B cell (primary cell): Measurements from ENCODE around the gene GPR135. TPM values are rescaled to one million over a fixed set of nuclear protein-coding genes. Genes with fewer than 3 reads are reported as not detected.
A peak's percentile ranks its signal among the peaks of the same experiment; 100 is the strongest.

Experiments used
- ATAC-seq: fragments of 200-7000 bp; cut with Tn5 transposase; one replicate; pipeline ENCODE4 v1.10.0; 2021; ENCODE audit warnings: low read depth, mild to moderate bottlenecking, moderate number of reproducible peaks, moderate library complexity
- CTCF ChIA-PET: fragments of 350-600 bp; sonication (Branson Sonifier 250); formaldehyde crosslinking; loops from one replicate; lab custom pipeline; 2021; ENCODE audit warnings: antibody characterized with exemption, inconsistent platforms; lab: Charles Lee
- POLR2A ChIA-PET: fragments of 350-600 bp; sonication (Branson Sonifier 250); formaldehyde crosslinking; loops from one replicate; lab custom pipeline; 2021; ENCODE audit warnings: antibody characterized with exemption; lab: Charles Lee
- DNase-seq: peaks from one replicate; pipeline ENCODE4 v3.0.0; 2013
- H2AFZ ChIP-seq: 2 replicates; pipeline ENCODE4 v1.6.1; 2012; ENCODE audit warnings: mild to moderate bottlenecking, low read depth, low read length; ENCODE audit not compliant: insufficient read depth, poor library complexity, severe bottlenecking
- H3K27ac ChIP-seq, 2 donors: 1 replicate in 1 of 2; 2 replicates in 1 of 2; pipeline ENCODE4 v1.5.1; 2012 to 2013; ENCODE audit warnings: low read length in 2 of 2, mild to moderate bottlenecking in 2 of 2, moderate library complexity in 1 of 2
- H3K27me3 ChIP-seq, 4 experiments: fragments of 200-600 bp in 1 of 4; sonication (generic) in 1 of 4; replicated peaks in 1 of 4; 1 replicate in 2 of 4; 2 replicates in 2 of 4; pipeline versions ENCODE4 v1.6.1 to v1.7.0; 2013 to 2016; ENCODE audit warnings: low read length in 3 of 4, mild to moderate bottlenecking in 2 of 4, mixed read lengths in 1 of 4, moderate library complexity in 1 of 4; ENCODE audit not compliant: insufficient read depth in 4 of 4, control insufficient read depth in 3 of 4; ENCODE audit errors: control extremely low read depth in 1 of 4
- H3K36me3 ChIP-seq, 2 experiments: replicated peaks in 1 of 2; 1 replicate in 1 of 2; 2 replicates in 1 of 2; pipeline versions ENCODE4 v1.6.1 to v1.7.1; 2013; ENCODE audit warnings: low read length in 1 of 2; ENCODE audit not compliant: insufficient read depth in 2 of 2, control insufficient read depth in 1 of 2; ENCODE audit errors: control extremely low read depth in 1 of 2, extremely low read depth in 1 of 2
- H3K4me1 ChIP-seq, 2 donors: fragments of 200-600 bp in 1 of 2; sonication (generic) in 1 of 2; 1 replicate in 1 of 2; 2 replicates in 1 of 2; pipeline versions ENCODE4 v1.5.1 to v1.6.1; 2013 to 2017; ENCODE audit warnings: low read length in 2 of 2; ENCODE audit not compliant: control insufficient read depth in 2 of 2, insufficient read depth in 2 of 2
- H3K4me2 ChIP-seq: replicated peaks from 2 replicates; pipeline ENCODE3; 2012; ENCODE audit warnings: mild to moderate bottlenecking, low read depth, low read length; ENCODE audit not compliant: poor library complexity, severe bottlenecking
- H3K4me3 ChIP-seq, 5 experiments: fragments of 200-600 bp in 1 of 5; sonication (generic) in 1 of 5; 1 replicate in 3 of 5; 2 replicates in 2 of 5; pipeline versions ENCODE4 v1.5.1 to v1.7.0; 2011 to 2016; ENCODE audit warnings: low read length in 4 of 5, mild to moderate bottlenecking in 4 of 5, low read depth in 2 of 5, control low read depth in 1 of 5, moderate library complexity in 1 of 5; ENCODE audit not compliant: insufficient read depth in 1 of 5; ENCODE audit errors: control extremely low read depth in 1 of 5, extremely low read depth in 1 of 5
- H3K79me2 ChIP-seq: fragments of 200-600 bp; sonication (generic); one replicate; pipeline ENCODE4 v1.6.0; 2016; ENCODE audit warnings: low read length; ENCODE audit not compliant: control insufficient read depth, insufficient read depth
- H3K9ac ChIP-seq: fragments of 200-600 bp; sonication (generic); 2 replicates; pipeline ENCODE4 v1.6.1; 2017; ENCODE audit warnings: mild to moderate bottlenecking, low read length, moderate library complexity
- H3K9me3 ChIP-seq, 3 donors: one replicate each; pipeline versions ENCODE4 v1.6.1 to v1.7.1; 2013; ENCODE audit warnings: low read length in 2 of 3; ENCODE audit not compliant: control insufficient read depth in 2 of 3, insufficient read depth in 1 of 3; ENCODE audit errors: control extremely low read depth in 1 of 3
- H4K20me1 ChIP-seq: 2 replicates; pipeline ENCODE4 v1.6.0; 2012; ENCODE audit warnings: mild to moderate bottlenecking, low read length; ENCODE audit not compliant: insufficient read depth, control insufficient read depth, poor library complexity, severe bottlenecking
- H3K27ac Mint-ChIP-seq: one replicate; pipeline ENCODE4 v1.8.0; 2021; ENCODE audit warnings: mixed read lengths
- H3K27me3 Mint-ChIP-seq: one replicate; pipeline ENCODE4 v1.8.0; 2021; ENCODE audit warnings: mixed read lengths
- H3K4me1 Mint-ChIP-seq: one replicate; pipeline ENCODE4 v1.8.0; 2021; ENCODE audit warnings: mixed read lengths
- H3K4me3 Mint-ChIP-seq: one replicate; pipeline ENCODE4 v1.8.0; 2021; ENCODE audit warnings: mixed read lengths
- H3K9me3 Mint-ChIP-seq: one replicate; pipeline ENCODE4 v1.8.0; 2022; ENCODE audit warnings: mixed read lengths; ENCODE audit not compliant: insufficient read depth
- CTCF ChIP-seq: fragments of 200-600 bp; IDR thresholded peaks from one replicate; pipeline ENCODE4 v1.8.0; 2022; ENCODE audit warnings: antibody characterized with exemption, mild to moderate bottlenecking
- EZH2 ChIP-seq: IDR thresholded peaks from 2 replicates; pipeline ENCODE4 v1.6.1; 2012; ENCODE audit warnings: borderline replicate concordance, low read depth, mild to moderate bottlenecking, moderate library complexity, low read length; ENCODE audit not compliant: insufficient read depth, poor library complexity, severe bottlenecking
- WGBS: methylation state at CpG from one replicate; pipeline ENCODE4 v1.1.5; 2013; ENCODE audit warnings: missing lambda C conversion rate; ENCODE audit not compliant: insufficient coverage; 5-methylcytosine and 5-hydroxymethylcytosine counted together
- intact Hi-C: fragments of 100-400 bp; cut with micrococcal nuclease; formaldehyde crosslinking; loops from one replicate; pipeline ENCODE4 v1.10.0; 2022
- polyA plus RNA-seq: library from polyadenylated mRNA; depleted of rRNA; stranded (reverse); fragments of >200 nt; gene quantifications from 2 replicates; pipeline ENCODE4 v1.2.3, GENCODE V29; 2012
- total RNA-seq, 2 donors: library from RNA; stranded (reverse); fragments of 120-200 nt in 1 of 2; gene quantifications; 1 replicate in 1 of 2; 2 replicates in 1 of 2; pipeline versions ENCODE4 v1.2.3 to v1.2.4, GENCODE V29; 2013 to 2022

Gene GPR135
- total and polyA plus RNA-seq, 2 donors (not counting 1 experiment from before 2014, with no cell fraction given): 1.2 to 4.7 TPM

GRCh38 chr14:59422069-59422881, 42.9 kb downstream of the GPR135 start:
- peaks cover 7% of the 10 kb centered on the region for H3K27me3 Mint-ChIP-seq
- Histone ChIP-seq H3K4me2 (peak overlapping the region; percentile 25), H3K79me2 (no peaks in the 10 kb centered on the region), H3K9me3 (no peaks in the 10 kb centered on the region), H4K20me1 (no peaks in the 10 kb centered on the region), H3K4me1 (peaks cover 12 to 16% of the 10 kb centered on the region in 2 donors), H3K27ac (no peak overlapping the region), H3K4me3 (no peak overlapping the region), H3K9ac (no peak overlapping the region), H3K36me3 (no peaks in the 10 kb centered on the region), H3K27me3 (no peaks in the 10 kb centered on the region), H2AFZ (peak overlapping the region; percentile 32)
- peaks cover 26% of the 10 kb centered on the region for H3K4me1 Mint-ChIP-seq
- CTCF ChIA-PET: interaction anchor here (0.5 to 1.6 kb wide), 5 partner anchors 10 to 297 kb away, joined by 3 to 7 read pairs (median 4); no protein-coding TSS in a partner anchor
- H3K9me3 Mint-ChIP-seq: no peaks in the 10 kb centered on the region
- no peak overlapping the region for H3K4me3 Mint-ChIP-seq
- WGBS: 57% methylated on average over 6 of the region's 7 CpGs
- ATAC-seq (peak; percentile 17), DNase-seq (peak; percentile 37)
- no peak for TF ChIP-seq EZH2
- no peak for TF ChIP-seq CTCF
- intact Hi-C loops: no loop called here
- H3K27ac Mint-ChIP-seq: peak overlapping the region; percentile 43
- POLR2A ChIA-PET: no interaction called here

- no peak for DNase-seq
- no peaks in the 10 kb centered on the region for H3K27me3 Mint-ChIP-seq
- whole genome bisulfite sequencing: no CpG with 5 or more reads among the region's 2 CpGs
- no peak overlapping the region for H3K4me3 Mint-ChIP-seq
- no peaks in the 10 kb centered on the region for H3K9me3 ChIP-seq
- no peak overlapping the region for H3K9ac ChIP-seq
- H3K27ac Mint-ChIP-seq: no peak overlapping the region
- POLR2A ChIA-PET: interaction anchor here (0.7 kb wide), 1 partner anchor 62 kb away, joined by 8 read pairs; no protein-coding TSS in a partner anchor
- H3K9me3 Mint-ChIP-seq: no peaks in the 10 kb centered on the region
- H3K27ac ChIP-seq: no peak overlapping the region
- H4K20me1 ChIP-seq: no peaks in the 10 kb centered on the region
- H3K4me3 ChIP-seq: no peak overlapping the region
- intact Hi-C loops: no loop called here
- no peak overlapping the region for H2AFZ ChIP-seq
- H3K79me2 ChIP-seq: no peaks in the 10 kb centered on the region
- ATAC-seq: no peak
- peaks cover 12 to 16% of the 10 kb centered on the region in 2 donors for H3K4me1 ChIP-seq
- no peaks in the 10 kb centered on the region for H3K27me3 ChIP-seq
- CTCF ChIA-PET: interaction anchor here (0.8 to 1.0 kb wide), 2 partner anchors 25 to 291 kb away, joined by 3 to 4 read pairs; no protein-coding TSS in a partner anchor
- TF ChIP-seq CTCF (no peak), EZH2 (no peak)
- no peak overlapping the region for H3K4me2 ChIP-seq
- H3K36me3 ChIP-seq: no peaks in the 10 kb centered on the region
- peaks cover 18% of the 10 kb centered on the region for H3K4me1 Mint-ChIP-seq
These were observed 45.9 kb downstream of the GPR135 start for GRCh38 chr14:59419303-59419702.
